Fibroblast of skin of abdomen (primary cell): ENCODE results near the gene C11orf97. TPM values are rescaled to one million over a fixed set of nuclear protein-coding genes. Genes with fewer than 3 reads are reported as not detected.
"Not testable (repeated sequence)": the region's sequence is repeated elsewhere in the genome, so short reads cannot be mapped to it uniquely, and the experiment has no call there.

Experiments used
- DNase-seq: peaks from one replicate; pipeline ENCODE4 v3.0.0-alpha.2; 2013
- polyA plus RNA-seq, 2 experiments: library from polyadenylated mRNA; unstranded; fragments of 120-200 nt; gene quantifications; one replicate each; pipeline ENCODE4 v1.2.1, GENCODE V29; 2013; ENCODE audit not compliant: insufficient read length in 2 of 2

C11orf97 gene
- not detected for polyA plus RNA-seq (2013, experiment 1 of 2; ENCODE audit: insufficient read length)
- polyA plus RNA-seq (2013, experiment 2 of 2; ENCODE audit: insufficient read length), result not detected

DNA sequence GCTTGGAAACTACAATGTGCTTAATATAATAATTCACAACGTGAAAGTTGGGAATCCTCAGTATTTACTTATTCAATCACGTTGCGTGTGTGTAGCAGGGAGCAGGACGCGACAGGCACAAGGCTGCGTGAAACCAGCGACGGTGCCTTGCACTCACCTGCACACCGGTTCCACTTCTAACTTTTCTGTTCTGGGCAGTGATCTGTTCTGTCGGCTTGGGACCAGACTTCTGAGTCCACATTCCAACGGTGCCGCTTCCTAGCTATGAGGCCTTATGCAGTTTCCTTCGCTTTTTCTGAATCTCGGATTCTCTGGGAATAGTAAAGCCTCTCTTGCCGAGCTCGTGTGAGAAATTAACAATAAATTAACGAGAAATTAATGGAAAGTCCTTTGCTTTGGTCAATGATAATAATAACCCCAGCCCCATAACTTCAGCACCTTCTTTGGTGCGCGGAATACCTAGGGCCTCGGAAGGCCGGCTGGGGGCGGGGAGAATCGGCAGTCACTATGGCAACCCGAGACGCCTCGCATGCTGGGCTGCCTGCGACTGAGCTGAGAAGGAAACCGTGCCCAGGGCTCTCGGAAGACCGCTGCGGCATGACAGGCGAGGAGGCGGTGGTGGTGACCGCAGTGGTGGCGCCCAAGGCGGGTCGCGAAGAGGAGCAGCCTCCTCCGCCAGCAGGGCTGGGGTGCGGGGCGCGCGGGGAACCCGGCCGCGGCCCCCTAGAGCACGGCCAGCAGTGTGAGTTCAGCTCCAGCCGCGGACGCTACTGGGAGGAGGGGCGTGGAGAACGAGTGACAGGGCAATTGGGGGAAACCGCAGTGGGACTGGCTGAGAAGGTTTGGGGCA, at the start of gene C11orf97:
TSS of gene C11orf97 (plus strand) at position 530 of the 850 bp plus-strand sequence. CDS start at position 598, 68 bp downstream.
- peak; percentile 37 for DNase-seq

- DNase-seq, result no peak
Measured at GRCh38 chr11:94469416-94469815, 42.8 kb upstream of the C11orf97 start.

DNA sequence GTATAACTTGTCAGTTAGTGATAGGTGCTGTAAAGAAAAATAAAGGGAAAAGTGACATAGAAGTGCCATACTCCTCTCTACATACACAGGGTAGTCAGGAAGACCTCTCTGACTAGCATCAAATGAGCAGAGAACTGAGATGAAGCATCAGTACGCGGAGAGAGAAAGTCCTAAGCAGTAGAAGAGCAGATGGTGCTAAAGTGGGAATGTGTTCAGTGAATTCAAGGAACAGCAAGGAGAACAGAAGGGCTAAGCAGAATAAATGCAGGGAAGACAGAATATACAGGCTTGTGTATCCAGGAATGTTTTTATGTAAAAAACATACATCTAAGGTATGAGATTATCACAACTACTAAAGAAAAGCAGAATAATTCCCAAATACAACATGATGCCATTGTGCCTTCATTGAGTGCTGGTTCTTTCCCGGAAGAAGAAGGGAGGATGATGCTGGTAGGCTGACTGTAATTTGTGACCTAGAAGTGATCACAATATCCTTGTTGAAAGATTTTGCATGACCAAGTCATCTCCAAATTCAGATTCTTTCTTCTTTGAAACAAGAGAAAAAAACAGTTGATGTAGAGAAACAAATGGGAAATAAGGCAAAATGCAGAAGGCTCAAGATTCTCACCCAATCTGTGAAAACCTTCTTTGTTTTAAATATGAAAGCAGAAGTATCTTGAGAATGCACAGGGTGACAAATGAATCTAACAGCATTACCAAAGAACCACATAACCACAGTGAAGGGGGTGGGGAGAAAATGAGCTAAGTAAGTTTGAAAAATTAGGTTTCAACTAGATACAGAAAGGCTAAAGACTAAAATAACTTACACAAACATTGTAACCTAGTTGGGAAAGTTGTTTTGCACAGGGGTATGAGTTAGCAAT, 39.1 kb upstream of the C11orf97 start:
- peak; percentile 48 for DNase-seq

DNA sequence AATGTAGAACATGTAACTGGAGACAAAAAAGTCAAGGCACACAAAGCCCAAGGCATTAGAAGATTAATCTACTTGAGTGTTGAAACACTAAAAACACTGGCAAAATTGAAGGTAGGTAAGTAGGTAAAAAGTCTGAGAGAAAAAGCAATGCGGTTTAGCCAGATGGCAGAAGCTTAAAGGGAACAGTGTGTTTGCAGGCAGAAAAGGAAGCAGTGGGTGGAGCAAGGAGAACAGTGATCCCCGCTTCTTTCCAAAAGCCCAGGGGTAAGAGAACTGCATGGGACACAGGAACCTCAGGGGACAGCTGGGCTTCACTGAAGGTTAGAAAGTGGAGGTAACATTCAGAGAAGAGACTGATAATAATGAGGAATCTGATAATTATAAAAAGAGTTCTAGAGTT, 34.6 kb upstream of the C11orf97 start:
- no peak for DNase-seq

DNA sequence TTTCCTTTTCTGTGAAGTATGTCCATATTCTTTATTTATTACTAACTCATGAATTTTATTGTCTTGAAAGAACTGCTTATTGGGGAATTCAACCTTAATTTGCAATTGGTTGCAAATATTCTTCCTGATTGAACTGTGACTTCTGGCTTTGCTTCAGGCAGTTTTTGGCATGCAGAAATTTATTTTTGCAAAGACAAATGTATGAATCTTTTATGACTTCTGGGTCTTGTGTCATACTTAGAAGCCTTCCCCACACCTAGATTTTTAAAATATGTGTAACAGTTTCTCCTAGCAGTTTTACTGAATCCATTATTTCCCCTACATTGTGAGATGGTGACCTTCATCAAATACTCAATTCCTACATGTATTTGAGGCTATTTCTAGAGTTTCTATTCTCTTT, 30.9 kb upstream of the C11orf97 start:
- DNase-seq, result no peak

GRCh38 chr11:94486068-94486467, 26.2 kb upstream of the C11orf97 start:
- DNase-seq, result no peak

DNA sequence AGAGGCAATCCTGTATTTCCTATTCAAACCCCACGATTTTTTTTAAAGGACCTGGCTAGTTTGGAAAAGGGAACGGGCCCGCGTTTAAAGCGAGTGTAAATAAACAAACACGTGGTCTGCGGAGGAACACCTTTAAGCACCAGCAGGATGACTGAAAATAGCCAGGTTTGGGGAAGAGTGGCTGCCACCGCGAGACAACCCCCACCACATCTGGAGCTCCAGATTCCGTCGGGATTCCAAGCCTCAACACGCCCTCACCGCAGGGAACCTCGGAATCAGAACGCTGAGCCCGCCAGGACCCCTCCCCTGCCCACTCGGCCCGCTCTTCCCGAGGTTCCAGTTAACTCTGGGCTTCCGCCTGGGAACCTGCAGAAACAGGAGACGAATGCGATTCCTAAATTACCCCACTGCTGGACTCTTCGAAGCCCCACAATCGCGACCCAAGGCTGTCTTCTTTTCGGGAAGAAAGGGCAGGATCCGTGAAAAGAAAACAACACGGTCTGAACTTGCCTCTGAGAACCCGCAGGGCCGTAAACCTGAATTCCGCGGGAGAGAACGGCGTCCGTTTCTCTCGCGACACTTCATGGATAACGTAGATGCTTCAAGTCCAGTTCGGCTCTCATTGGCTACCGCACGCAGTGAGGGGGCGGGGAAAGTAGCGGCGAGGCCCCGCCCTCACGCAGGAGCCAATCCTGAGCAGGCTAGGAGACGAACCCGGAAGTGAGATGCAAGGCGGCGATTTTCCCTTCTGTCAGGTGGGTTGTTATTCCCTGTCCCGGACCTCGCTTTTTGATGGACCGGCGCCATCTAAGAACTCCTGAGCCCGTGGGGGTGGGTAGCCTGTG, 18.8 kb upstream of the C11orf97 start, which contains the start of the genes ANKRD49 and MRE11:
TSS of gene ANKRD49 (plus strand) at position 704 of the 845 bp plus-strand sequence. CDS start 2,710 bp downstream, outside the sequence.
TSS of gene MRE11 (minus strand) at position 564 of the 845 bp plus-strand sequence. CDS start 1,043 bp downstream, outside the sequence.
- peak; percentile 98 for DNase-seq

GRCh38 chr11:94494126-94494680, 18.1 kb upstream of the C11orf97 start:
- no peak for DNase-seq

DNA sequence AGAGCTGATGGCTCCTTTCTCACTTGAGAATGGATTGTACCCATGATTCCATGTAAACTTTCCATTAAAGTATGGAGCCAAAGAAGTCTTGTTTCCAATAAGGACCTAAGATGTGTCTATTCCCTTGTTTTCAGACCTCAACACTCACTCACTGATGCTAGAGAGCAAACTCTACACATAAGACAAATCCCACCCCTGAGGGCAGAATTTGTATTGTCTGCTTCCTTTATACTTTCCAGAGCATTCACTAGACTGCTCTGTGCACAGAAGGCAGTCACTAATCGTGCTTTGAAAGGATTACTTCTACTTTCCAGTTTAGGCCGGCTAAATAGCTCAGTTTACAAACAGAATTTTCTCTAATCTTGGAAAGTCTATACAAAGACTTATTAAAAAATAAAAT, 12.1 kb upstream of the C11orf97 start:
- DNase-seq, result no peak

DNA sequence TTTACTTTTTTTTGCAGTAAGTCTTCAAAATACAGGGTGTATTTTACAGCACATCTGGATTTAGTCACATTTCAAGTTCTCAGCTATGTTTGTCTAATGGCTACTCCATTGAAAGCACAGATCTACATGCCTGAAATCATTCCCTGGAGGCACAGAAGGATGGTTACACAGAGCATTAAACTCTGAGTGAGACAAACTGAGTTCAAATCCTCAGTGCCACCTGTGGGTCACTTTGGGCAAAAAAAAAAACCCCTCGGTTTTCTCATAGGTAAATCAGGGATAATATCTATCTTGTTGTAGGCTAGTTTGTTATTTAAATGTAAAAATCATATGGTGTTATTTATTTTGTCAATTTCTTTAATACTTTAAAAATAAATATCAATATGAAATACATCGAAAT, 10.7 kb upstream of the C11orf97 start:
- no peak for DNase-seq

DNA sequence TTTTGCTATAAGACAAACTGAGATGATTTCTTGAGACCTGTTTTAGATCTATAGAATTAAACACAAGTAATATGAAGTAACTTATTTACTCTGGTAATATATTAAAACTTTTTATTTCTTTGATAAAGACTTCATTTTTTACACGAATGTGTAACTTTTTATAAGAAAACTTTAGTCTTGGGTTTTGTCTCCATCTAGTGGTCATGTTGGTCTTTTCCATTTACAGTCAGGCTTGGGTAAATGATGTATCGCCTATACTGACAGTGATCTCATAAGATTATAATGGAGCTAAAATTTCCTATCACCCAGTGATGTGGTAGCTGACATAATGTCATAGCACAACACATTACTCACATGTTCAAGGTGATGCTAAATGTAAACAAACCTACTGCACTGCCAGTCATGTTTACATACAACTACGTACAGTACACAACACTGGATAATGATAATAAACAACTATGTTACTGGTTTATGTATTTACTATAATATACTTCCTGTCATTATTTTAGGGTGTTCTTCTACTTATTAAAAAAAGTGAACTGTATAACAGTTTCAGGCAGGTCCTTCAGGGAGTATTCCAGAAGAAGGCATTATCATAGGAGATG, 7.5 kb upstream of the C11orf97 start:
- DNase-seq, result peak; percentile 62

GRCh38 chr11:94506513-94506912, 5.7 kb upstream of the C11orf97 start:
- DNase-seq, result not testable (repeated sequence)

GRCh38 chr11:94507485-94507884, 4.8 kb upstream of the C11orf97 start:
- no peak for DNase-seq

DNA sequence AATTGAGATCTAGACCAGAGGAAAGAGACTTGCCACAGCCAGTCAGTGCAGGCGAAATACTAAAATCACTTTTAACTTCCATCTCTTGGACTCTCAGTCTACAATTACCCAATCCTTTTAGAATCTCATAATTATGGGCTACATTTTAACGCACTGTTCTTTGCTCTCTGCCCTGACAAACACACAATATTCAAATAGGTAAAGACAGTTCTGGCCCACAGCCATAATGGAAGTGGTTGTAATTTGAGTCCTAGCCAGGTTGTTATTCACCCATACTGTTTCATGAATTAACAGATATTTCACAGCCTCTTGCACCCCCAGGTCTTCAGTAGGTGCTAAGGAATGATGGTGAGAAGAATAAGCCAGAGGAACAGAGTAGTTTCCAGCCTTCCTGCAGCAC, 830 bp downstream of the C11orf97 start:
- no peak for DNase-seq

DNA sequence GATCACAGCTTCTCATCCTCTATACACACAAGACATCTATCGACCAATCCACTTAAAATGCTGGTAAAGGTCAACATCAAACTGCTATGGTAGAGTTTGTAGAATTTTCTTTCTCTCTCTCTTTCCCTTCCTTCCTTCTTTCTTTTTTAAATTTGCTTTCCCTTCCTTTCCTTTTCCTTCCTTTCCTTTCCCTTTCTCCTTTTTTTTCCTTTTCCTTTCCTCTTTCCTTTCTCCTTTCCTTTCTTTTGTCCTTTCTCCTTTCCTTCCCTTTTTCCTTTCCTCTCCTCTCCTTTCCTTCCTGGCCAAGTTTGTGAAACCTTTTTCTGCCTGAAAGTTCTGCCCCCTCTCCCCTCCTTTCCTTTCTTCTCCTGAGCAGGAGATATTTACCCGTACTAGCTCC, 3.1 kb downstream of the C11orf97 start:
- DNase-seq, result no peak

DNA sequence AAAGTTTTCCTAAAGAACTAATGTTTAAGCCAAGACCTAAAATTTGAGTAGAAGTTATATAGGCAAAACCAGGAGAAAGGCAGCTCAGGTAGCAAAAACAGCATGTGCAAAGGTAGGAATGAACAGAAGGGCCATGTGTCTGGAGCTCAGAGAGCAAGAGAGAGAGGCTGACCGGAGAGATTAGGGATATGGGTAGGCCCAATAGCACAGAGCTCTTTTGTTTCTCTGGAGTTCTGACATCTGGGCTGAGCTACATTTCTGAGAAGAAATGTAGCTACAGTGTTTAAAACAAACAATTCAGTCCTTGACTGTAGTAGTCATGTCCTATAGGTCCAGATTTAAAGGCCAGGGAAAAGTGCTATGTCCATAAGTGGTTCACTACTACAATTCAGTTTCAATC, 4.5 kb downstream of the C11orf97 start:
- DNase-seq, result no peak

DNA sequence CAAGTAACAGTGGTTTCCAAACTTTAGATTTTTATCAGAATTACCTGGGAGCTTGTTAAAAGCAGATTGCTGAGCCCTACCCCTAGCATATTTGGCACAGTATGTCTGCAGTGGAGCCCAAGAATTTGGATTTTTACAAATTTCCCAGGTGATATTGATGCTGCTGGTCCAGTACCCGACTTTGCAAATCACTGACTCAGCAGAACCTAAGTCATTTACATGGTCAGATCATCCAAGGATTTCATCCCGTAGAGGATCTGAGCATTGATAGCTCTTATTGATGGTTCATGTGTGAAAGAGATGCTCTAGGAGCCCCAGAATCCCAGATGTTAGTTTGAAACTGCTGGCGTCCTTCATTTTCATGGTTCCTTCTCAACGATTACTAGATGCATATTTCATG, 6.0 kb downstream of the C11orf97 start:
- DNase-seq, result no peak

DNA sequence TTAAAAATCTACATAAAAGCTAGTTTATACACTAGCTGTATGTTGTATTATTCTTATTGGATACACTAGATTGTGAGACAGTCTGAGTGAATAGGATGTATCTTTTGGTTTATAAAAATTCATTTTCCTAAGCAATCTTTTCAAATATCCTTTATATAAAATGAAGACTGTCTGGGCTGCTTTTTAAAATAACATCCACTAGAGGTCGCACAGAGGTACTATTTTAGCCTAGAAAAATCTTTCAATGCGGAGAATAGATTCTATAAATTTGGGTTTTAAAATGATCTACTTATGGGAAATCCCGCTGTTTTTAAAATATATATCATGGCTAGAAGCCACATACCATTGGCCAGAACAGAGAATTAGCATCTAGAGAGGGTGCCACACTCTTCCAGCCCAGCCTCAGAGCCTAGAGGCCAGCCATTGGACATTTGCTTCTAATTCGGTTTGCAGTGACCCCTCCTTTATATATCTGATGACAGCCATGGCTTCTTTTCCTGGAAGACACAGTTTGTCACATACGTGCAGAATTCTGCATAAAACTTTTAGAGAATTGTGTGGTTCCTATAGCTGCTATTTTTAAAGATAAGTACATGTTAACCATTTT, 7.3 kb downstream of the C11orf97 start:
- peak; percentile 24 for DNase-seq

- DNase-seq, result no peak
Measured at GRCh38 chr11:94521684-94522083, 9.4 kb downstream of the C11orf97 start.

- DNase-seq, result no peak
Measured at GRCh38 chr11:94524341-94524740, 12.1 kb downstream of the C11orf97 start.
